HCT116 (cell line): ENCODE measurements around the gene LOXL1.

Experiments used
- EZH2 ChIP-seq: fragments of 200-600 bp; sonication (generic); IDR thresholded peaks from 2 replicates; pipeline ENCODE4 v1.6.1; 2017; ENCODE audit warnings: antibody characterized with exemption, mixed run types
- POLR2A ChIP-seq: IDR thresholded peaks from 2 replicates; pipeline ENCODE4 v1.7.0; 2011; ENCODE audit warnings: borderline replicate concordance; ENCODE audit not compliant: insufficient read depth, insufficient read length; ENCODE audit errors: extremely low read depth
- POLR2AphosphoS5 ChIP-seq: IDR thresholded peaks from 2 replicates; pipeline ENCODE4 v1.6.1; 2011; ENCODE audit warnings: mild to moderate bottlenecking, low read depth, low read length, moderate library complexity
- RAD21 ChIP-seq: IDR thresholded peaks from 2 replicates; pipeline ENCODE4 v1.6.1; 2012; ENCODE audit warnings: low read depth, mild to moderate bottlenecking
- TCF7L2 ChIP-seq: IDR thresholded peaks from 2 replicates; pipeline ENCODE4 v1.7.0; 2011; ENCODE audit warnings: borderline replicate concordance, inconsistent platforms; ENCODE audit not compliant: insufficient read depth, insufficient read length; ENCODE audit errors: extremely low read depth
- TF ChIP-seq, protein P1 (sequence below): IDR thresholded peaks from 2 replicates; pipeline ENCODE4 v1.6.1; 2012
- TF ChIP-seq, protein P2 (sequence below), 3 experiments: fragments of 200-600 bp in 1 of 3; sonication (generic) in 1 of 3; IDR thresholded peaks in 2 of 3; conservative IDR thresholded peaks in 1 of 3; 2 replicates each; pipeline ENCODE4 v1.5.1; 2012 to 2017; ENCODE audit warnings: low read depth in 2 of 3, low read length in 2 of 3, antibody characterized with exemption in 1 of 3, borderline replicate concordance in 1 of 3, control low read depth in 1 of 3, mild to moderate bottlenecking in 1 of 3, mixed read lengths in 1 of 3, mixed run types in 1 of 3, moderate library complexity in 1 of 3; ENCODE audit not compliant: insufficient read depth in 1 of 3
- TF ChIP-seq, protein P3 (sequence below): IDR thresholded peaks from 2 replicates; pipeline ENCODE4 v1.6.1; 2012; ENCODE audit warnings: low read depth

DNA sequence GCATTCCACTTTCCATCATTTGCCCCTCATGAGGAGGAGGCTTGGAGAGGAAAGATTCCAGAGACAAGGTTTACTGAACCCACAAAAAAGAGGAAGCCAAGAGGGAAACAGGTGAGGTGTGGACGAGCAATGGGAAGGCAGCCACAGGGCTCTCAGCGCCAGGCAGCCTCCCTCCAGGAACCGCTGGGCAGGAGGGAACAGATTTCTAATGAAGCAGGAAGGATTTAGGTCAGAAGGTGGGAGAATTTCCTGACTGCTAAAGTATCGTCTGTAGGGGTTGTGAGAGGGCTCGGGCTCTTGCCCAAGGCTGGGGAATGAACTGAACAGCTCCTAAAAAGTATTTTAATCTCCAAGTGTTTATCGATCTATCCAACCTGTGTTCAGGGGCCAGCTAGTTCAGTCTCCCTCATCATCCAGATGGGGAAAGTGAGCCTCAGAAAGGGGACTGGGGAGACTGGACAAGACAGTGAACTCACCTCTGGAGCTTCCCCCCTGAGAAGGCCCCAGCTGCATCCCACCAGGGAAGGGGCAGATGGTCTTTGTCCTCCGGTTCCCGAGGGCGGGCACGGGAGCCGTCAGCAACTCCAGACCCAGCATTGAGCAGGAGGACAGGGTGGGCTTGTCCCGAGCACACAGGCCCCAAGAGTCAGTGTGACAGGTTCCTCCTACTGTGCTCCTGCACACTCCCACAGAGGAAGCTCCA is 10.5 kb downstream of the LOXL1 start:
- TF ChIP-seq POLR2AphosphoS5 (no peak), RAD21 (no peak), TCF7L2 (no peak), EZH2 (no peak), POLR2A (no peak)
- TF ChIP-seq, protein P1, sequence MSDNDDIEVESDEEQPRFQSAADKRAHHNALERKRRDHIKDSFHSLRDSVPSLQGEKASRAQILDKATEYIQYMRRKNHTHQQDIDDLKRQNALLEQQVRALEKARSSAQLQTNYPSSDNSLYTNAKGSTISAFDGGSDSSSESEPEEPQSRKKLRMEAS: no peak
- TF ChIP-seq, protein P2, sequence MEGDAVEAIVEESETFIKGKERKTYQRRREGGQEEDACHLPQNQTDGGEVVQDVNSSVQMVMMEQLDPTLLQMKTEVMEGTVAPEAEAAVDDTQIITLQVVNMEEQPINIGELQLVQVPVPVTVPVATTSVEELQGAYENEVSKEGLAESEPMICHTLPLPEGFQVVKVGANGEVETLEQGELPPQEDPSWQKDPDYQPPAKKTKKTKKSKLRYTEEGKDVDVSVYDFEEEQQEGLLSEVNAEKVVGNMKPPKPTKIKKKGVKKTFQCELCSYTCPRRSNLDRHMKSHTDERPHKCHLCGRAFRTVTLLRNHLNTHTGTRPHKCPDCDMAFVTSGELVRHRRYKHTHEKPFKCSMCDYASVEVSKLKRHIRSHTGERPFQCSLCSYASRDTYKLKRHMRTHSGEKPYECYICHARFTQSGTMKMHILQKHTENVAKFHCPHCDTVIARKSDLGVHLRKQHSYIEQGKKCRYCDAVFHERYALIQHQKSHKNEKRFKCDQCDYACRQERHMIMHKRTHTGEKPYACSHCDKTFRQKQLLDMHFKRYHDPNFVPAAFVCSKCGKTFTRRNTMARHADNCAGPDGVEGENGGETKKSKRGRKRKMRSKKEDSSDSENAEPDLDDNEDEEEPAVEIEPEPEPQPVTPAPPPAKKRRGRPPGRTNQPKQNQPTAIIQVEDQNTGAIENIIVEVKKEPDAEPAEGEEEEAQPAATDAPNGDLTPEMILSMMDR (IDR thresholded peaks at IDR 0.05 in 2 of 3, conservative IDR thresholded peaks at IDR 0.05 in 1 of 3; ENCODE audit: borderline replicate concordance in 1 of 3, insufficient read depth in 1 of 3, low read depth in 2 of 3, low read length in 2 of 3): no peak
- TF ChIP-seq, protein P3, sequence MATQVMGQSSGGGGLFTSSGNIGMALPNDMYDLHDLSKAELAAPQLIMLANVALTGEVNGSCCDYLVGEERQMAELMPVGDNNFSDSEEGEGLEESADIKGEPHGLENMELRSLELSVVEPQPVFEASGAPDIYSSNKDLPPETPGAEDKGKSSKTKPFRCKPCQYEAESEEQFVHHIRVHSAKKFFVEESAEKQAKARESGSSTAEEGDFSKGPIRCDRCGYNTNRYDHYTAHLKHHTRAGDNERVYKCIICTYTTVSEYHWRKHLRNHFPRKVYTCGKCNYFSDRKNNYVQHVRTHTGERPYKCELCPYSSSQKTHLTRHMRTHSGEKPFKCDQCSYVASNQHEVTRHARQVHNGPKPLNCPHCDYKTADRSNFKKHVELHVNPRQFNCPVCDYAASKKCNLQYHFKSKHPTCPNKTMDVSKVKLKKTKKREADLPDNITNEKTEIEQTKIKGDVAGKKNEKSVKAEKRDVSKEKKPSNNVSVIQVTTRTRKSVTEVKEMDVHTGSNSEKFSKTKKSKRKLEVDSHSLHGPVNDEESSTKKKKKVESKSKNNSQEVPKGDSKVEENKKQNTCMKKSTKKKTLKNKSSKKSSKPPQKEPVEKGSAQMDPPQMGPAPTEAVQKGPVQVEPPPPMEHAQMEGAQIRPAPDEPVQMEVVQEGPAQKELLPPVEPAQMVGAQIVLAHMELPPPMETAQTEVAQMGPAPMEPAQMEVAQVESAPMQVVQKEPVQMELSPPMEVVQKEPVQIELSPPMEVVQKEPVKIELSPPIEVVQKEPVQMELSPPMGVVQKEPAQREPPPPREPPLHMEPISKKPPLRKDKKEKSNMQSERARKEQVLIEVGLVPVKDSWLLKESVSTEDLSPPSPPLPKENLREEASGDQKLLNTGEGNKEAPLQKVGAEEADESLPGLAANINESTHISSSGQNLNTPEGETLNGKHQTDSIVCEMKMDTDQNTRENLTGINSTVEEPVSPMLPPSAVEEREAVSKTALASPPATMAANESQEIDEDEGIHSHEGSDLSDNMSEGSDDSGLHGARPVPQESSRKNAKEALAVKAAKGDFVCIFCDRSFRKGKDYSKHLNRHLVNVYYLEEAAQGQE: no peak
